GM15510 (cell line): Measurements from ENCODE around the gene PRAMEF1.
"Not testable (repeated sequence)": the region's sequence is repeated elsewhere in the genome, so short reads cannot be mapped to it uniquely, and the experiment has no call there.

ENCODE experiments used
- POLR2A ChIP-seq: IDR thresholded peaks from 3 replicates; pipeline ENCODE4 v1.6.1; 2011; ENCODE audit warnings: borderline replicate concordance; ENCODE audit not compliant: insufficient read length; ENCODE audit errors: extremely low read depth

The PRAMEF1 gene

DNA sequence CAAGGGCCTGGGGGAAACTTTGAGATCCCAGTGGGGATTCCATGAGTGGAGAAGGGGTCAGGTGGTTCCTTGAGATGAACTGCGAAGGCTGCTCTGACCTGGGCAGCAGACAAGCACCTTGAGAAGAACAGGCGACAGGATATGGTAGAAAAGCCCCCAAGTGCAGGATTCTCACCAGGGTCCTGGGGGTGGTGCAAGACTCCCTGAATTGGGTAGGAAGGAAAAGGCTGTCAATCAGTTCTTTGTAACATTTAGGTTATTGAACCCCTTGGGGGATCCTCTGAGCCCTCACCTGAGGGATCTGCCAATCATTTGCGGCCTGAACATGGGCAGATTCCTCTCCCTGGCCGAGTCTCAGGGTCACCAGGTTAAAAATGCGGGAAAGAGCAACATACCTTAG is 20.0 kb upstream of the PRAMEF1 start:
- TF ChIP-seq POLR2A = no peak

DNA sequence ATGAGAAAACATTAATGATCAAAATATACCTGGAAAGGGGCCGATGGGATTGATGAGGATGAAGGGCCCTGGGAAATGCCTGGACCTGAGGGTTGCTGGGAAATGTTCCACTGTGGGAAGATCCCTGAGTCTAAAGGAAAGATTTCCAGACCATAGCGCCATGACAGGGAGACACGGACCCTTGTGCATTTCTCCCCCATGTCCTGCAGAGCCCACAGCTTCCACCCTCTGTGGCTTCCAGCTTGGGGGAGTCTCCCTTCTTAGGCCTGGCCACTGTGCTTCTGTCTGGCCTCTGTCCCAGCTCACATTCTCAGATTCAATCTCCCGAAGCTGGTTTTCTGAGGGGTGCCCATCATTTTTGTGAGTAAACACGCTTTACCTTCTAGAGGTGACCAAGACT is 18.7 kb upstream of the PRAMEF1 start:
- TF ChIP-seq POLR2A = no peak

DNA sequence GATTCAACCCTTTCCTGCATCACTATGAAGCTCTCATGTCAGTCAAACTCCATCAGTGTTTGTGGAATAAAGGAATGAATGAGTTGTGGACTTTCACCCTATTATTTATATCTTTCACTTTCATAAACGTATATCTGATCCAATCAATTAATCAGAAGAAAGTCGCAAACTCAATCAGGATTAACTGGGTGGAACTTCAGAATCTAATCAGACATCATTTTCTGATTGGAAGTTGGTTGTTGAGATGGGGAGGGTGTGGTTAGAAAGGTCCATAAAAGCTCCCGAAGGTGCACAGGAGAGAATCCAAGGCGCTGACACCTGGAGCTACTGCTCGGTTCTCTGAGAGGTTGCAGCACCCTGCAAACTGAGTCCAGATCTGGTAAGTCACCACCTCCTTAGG is 17.8 kb upstream of the PRAMEF1 start, which contains the start of gene PRAMEF12:
Gene PRAMEF12, plus strand, starts transcription at position 301 of the 400 bp plus-strand sequence. CDS start 1,130 bp downstream, outside the sequence.
- TF ChIP-seq POLR2A = no peak

DNA sequence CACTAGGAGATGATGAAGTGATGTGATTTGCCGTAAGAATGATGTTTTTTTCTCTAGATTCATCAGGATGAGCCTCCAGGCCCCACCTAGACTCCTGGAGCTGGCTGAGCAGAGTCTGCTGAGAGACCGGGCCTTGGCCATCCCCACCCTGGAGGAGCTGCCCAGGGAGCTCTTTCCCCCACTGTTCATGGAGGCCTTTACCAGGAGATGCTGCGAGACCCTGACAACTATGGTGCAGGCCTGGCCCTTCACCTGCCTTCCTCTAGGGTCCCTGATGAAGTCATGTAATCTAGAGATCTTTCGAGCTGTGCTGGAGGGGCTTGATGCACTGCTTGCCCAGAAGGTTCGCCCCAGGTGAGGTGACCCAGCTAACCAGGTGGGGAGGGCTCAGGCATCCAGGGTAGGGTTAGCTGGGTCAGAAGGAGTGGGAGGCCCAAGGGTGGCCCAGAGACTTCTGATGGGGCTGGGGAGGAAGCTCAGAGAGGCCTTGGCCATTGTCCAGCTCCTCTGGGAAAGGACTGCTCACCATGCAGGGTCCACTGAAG is 16.3 kb upstream of the PRAMEF1 start:
- TF ChIP-seq POLR2A = no peak

DNA sequence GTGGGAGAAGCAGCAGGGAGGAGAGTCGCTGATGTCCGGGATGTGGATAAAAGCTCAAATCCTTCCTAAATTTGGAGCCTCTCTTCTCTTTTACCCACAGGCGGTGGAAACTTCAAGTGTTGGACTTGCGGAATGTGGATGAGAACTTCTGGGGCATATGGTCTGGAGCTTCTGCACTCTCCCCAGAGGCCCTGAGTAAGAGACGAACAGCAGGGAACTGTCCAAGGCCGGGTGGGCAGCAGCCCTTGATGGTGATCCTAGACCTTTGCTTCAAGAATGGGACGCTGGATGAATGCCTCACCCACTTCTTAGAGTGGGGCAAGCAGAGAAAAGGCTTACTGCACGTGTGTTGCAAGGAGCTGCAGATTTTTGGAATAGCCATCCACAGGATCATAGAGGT is 15.8 kb upstream of the PRAMEF1 start:
- no peak for TF ChIP-seq POLR2A

DNA sequence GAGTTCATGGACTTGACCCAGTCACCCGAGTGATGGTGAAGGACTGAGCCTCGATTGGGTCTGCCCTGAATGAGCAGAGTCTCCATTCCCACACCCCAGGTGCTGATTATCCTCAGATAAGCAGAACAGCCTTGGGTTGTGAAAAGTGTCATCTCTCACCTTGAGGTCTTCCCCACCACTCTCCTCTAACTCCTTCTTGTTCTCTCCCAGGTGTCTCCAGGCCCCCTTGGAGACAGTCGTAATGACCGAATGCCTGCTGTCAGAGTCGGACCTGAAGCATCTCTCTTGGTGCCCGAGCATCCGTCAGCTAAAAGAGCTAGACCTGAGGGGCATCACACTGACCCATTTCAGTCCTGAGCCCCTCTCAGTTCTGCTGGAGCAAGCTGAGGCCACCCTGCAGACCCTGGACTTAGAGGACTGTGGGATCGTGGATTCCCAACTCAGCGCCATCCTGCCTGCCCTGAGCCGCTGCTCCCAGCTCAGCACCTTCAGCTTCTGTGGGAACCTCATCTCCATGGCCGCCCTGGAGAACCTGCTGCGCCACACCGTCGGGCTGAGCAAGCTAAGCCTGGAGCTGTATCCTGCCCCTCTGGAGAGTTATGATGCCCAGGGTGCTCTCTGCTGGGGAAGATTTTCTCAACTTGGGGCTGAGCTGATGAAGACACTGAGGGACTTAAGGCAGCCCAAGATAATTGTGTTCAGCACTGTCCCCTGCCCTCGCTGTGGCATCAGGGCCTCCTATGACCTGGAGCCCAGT is 14.2 kb upstream of the PRAMEF1 start:
- TF ChIP-seq POLR2A = no peak

DNA sequence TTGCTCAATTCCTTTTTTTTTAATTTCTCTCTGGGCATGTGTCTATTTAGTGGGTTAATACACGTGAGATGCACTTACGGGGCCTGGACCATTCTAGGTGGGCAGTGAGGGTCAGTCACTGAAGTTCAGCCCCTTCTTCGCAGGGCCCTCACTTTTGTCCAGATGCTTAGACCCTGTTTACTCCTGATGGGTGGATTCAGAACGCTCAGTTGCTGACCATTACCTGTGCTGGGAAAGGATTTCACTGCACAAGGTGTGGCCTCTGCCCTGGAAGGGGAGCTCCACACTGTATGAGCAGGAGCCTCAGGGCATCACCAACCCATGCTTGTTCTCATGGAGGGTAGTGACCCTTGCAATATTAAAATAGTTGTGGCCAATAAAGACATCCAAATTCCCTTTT is 13.1 kb upstream of the PRAMEF1 start:
- TF ChIP-seq POLR2A = no peak

DNA sequence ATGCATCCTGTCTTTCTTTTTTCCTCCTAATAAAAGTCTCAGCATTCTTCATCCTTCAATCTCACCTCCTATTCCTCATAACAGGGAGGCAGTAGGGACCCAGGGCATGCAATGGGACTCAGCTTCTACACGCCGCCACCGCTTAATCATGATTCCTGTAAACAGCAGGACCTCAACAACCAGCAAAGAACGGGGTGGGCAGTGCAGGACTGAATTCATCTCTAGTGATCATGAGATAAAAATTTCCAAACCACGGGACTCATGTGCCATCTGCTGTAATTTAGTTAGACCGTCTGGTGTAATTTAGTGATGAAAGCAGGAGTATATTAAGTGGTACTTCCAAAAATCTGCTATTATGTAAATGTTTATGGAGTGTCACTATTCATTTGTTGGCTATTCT is 12.3 kb upstream of the PRAMEF1 start:
- no peak for TF ChIP-seq POLR2A

DNA sequence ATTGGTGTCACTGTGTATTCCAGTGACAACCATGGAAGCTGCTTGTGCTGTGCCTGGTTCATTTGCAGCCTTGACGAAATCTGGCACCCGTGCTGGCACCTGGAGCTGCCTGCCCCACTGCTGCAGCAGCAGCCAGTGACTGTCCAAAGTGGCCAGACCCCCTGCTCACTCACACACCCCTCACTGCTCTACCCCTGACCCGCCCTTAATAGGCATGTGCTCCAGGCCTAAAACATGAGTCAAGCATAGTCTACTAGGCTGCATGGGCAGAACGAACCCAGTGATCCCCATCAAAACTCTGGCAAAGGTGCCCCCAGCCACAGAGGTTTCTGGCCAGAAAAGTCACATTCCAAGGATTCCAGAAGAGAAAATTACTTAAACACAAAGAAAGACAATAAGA is 7.7 kb downstream of the PRAMEF1 start:
- TF ChIP-seq POLR2A = no peak

DNA sequence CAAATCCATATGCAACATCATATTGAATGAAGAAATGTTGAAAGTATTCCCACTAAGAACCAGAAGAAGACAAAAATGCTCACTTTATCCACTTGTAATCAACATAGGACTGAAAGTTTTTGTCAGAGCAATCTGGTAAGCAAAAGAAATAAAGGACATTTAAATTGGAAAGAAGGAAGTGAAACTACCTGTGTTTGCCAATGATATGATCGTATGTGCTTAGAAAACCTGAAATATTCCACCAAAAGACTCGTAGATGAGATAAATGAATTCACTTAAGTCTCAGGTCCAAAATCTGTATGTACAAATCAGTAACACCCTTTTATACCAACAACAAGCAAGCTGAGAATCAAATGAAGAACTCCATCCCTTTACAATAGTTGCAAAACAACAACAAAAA is 8.5 kb downstream of the PRAMEF1 start:
- no peak for TF ChIP-seq POLR2A

DNA sequence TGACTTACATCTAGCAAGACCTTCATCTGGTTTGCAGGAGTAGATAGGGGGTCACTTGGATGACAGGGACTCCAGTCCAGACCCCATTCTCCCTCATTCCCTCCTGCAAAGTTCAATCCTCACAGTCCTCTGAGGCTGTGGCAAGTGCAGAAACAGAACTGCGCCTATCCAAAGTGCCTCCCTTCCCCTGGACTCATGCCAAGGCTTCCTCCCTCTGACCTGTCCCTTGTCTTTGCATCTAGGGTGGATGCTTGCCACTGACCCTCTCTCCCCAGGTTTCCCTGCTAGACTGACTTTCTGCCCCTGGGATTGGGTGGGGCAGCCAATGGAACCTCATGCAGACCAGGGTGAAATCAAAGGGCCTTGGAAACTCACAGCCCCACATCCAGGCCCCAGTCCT is 18.7 kb downstream of the PRAMEF1 start:
- TF ChIP-seq POLR2A = no peak

DNA sequence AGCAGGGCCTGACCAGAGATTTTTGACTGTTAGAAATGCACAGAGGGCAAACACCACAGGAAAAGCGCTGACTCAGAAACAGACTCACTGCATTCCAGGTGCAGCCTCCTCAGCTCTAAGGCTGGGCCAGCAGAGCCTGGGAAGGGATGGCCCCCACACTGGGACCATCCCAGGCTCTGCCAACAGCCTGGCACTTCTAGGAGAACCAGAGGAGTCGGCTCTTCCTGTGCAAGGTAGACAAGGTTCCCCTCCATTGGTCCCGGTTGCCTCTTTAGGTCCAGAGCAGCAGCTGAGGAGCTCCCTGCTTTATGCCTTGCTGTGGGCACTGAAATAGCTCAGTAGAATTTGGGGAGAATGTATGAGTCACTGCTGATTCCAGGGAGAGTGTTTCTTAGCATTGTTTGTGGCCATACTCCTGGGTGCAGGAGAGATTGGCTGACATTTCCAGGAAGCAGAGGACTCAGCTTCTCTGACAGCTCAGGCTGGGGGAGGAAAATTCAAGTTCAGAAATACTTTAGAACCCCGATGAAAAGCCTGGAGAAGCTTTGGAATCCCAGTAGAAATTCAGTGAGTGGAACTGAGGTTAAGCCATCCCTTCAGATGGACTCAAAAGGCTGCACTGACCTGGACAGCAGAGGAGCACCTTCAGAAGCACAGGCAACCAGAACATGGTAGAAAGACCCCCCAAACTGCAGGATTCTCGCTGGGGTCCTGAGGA is 19.7 kb downstream of the PRAMEF1 start:
- TF ChIP-seq POLR2A = no peak

DNA sequence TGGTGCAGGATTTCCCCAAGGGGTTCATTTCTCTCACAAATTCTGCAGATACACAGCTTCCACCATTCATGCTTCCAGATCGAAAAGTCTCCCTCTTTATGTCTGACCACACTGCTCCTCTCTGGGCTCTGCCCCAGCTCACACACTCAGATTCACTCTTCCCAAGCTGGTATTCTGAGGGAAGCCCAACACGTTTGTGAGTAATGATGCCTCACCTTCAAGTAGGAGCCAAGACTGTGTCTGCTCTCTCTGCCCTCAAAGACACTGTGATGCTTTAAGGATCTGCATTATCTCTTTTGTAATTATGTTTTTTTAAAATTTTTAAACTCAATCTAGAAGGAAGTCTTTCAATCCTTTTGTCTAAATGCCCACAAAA is 20.2 kb downstream of the PRAMEF1 start:
- TF ChIP-seq POLR2A = no peak

DNA sequence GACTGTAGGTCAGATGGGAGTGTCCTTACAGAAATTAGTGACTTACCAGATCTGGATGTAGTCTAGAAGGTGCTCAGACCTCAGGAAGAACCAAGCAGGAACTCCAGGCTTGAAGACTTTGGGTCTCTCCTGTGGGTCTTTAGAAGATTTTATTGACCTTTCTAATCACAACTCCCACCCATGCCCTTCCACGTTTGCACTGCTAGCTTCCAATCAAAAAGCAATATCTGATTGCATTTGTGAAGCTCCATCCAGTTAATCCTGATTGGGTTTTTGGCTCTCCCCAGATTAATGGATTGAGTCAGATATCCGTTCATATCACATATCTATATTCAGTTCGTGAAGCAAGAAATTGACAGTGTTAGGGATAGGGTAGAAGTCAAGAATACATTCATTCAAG is 40.1 kb downstream of the PRAMEF1 start, which contains the start of gene PRAMEF11:
Gene PRAMEF11, minus strand, starts transcription at position 101 of the 400 bp plus-strand sequence. CDS start 2,621 bp downstream, outside the sequence.
- TF ChIP-seq POLR2A = not testable (repeated sequence)
